ENCODE measurements around the gene COX6B1.
"Not testable (repeated sequence)": the region's sequence is repeated elsewhere in the genome, so short reads cannot be mapped to it uniquely, and the experiment has no call there.

COX6B1 gene

DNA sequence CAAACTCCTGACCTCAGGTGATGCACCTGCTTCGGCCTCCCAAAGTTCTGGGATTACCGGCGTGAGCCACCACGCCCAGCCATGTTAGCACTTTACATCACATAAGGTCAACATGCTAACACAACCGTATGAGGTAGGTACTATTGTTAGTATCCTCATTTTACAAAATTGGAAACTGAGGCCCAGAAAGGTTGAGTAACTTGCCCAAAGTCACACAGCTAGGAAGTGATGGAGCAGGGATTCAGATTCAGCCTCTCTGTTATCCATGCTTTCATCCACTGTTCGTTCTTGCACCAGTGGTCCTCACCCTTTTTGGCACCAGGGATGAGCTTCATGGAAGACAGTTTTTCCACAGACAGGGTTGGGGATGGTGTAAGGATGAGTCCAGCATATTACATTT, 8.6 kb downstream of the COX6B1 start:
- H3K27ac ChIP-seq: no peak overlapping the region
- no peak overlapping the region for H3K4me3 ChIP-seq

DNA sequence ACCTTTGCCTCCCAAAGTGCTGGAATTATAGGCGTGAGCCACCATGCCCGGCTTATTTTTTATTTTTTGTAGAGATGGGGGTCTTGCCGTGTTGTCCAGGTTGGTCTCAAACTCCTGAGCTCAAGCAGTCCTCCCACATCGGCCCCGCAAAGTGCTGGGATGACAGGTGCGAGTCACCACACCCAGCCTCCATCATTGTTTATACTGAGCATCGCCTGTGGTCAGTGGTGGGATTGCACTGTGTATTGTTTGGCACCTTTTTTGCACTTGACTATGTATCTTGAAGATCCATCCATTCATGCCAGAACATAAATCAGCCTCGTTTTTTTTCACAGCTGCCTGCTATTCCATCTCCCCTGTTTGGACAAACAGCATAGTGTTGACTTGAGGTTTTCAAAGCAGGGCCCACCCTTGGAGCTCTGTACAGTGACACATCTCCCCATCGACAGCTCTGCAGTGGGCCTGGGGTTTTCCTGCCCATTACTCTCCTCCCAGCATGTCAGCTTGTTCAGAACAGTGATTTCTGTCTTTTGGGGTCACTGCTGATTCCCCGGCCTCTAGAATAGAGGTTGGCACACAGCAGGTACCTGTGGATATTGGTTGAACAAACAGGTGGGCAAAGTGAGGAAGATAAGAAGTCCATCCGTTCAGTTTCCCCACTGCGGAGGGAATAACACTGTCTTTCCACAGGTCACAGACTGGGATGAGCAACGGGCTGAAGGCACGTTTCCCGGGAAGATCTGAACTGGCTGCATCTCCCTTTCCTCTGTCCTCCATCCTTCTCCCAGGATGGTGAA, 10.0 kb downstream of the COX6B1 start:
- Histone ChIP-seq H3K27ac (no peak overlapping the region), H3K4me3 (no peak overlapping the region)

DNA sequence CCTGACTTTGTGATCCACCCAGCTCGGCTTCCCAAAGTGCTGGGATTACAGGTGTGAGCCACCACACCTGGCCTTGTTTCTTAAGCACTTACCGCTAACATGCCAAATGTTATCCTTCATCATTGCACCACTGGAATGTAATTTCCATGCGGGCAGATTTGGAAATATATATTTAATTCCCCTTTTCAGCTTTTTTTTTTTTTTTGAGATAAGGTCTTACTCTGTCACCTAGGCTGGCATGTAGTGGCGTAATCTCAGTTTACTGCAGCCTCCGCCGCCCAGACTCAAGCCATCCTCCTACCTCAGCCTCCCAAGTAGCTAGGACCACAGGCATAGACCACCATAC, 13.8 kb downstream of the COX6B1 start:
- H3K27ac ChIP-seq: no peak overlapping the region
- H3K4me3 ChIP-seq: no peak overlapping the region

DNA sequence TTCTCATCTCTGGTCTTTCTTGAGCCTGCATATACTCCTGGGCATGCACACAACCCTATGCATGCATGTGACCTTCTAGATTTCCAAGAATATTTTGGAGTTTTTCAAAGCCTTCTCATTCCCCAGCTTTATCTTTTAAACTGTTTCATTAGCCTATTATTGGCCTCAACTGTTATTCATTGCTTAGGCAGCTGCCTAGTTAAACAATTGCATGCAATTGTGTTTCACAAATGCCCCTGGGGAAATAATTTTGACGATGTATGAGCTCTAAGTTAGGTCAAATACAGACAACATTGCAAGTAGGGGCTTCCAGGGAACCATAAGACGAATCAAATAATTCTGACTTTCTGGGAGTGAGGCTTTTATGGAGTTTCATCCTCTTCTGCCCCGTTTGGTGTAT, 15.9 kb downstream of the COX6B1 start:
- no peak overlapping the region for H3K27ac ChIP-seq
- H3K4me3 ChIP-seq: no peak overlapping the region

DNA sequence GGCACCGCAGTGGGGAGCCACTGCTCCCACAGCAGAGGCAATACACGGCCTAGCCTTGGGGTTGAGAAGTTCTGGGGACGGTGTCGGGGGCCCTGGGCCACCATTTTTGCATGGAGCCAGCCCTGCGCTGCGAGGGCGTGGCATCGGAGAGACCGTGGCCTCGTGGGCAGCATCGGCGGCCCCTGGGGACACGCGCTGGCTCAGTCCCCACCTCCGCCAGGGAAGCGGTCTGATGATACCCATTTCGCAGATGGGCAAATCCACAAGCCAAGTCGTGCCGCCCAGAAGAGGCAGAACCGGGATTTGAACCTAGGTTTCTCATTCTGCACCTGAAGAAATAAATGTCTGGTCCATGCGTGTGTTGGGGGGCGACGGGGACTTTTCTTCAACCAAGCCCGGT, 17.0 kb downstream of the COX6B1 start:
- Histone ChIP-seq H3K27ac (no peak overlapping the region), H3K4me3 (no peak overlapping the region)

DNA sequence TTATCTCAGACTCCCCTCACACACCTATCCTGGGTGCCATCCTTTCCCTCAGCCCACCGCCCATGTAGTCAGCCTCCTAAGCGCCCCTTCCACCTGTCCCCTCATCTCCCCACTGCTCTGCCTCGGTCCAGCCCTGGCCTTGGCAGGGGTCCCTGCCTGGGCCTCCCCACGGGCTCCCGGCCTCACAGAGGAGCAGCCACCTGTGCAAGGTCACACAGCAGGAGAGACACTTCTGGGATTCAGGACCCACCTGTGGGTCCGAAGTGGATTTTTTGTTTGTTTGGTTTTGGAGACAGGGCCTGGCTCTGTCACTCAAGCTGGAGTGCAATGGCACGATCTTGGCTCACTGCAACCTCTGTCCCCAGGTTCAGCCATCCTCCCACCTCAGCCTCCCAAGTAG, 17.5 kb downstream of the COX6B1 start:
- Histone ChIP-seq H3K4me3 (no peak overlapping the region), H3K27ac (no peak overlapping the region)

DNA sequence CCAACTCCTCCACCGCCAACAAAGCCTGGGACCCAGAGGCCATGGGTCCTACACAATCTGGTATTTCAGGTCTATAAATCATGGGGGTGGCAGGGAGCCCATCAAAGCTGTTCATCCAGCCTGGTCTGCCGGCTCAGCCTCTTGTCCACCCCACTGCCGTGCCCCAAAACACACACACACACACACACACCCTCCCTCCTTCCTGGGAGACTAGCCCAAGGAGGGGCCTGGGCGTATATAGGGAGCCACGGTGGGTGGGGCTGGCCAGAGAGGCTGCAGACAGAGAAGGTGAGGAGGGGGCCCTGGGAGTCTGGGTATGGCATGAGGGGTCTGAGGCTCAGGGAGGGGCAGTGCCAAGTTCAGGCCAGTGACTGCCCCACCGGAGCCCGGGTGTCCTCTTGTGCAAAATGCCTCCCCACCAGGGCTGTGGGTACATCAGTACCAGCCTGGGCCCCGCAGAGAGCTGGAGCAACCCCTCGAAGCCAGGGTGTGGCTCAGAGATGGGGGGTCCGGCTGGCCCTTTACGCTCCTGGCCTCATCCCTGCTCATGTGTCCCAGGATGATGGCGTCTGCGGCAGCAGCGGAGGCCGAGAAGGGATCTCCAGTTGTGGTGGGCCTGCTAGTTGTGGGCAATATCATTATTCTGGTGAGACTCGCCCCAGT, 18.3 kb downstream of the COX6B1 start, which contains the start of gene UPK1A:
Gene UPK1A, plus strand, starts transcription at position 267 of the 663 bp plus-strand sequence. Its CDS starts 296 bp downstream, at position 563.
- no peak within 1 kb of the TSS for H3K4me3 ChIP-seq
- no peak within 1 kb of the TSS for H3K27ac ChIP-seq

DNA sequence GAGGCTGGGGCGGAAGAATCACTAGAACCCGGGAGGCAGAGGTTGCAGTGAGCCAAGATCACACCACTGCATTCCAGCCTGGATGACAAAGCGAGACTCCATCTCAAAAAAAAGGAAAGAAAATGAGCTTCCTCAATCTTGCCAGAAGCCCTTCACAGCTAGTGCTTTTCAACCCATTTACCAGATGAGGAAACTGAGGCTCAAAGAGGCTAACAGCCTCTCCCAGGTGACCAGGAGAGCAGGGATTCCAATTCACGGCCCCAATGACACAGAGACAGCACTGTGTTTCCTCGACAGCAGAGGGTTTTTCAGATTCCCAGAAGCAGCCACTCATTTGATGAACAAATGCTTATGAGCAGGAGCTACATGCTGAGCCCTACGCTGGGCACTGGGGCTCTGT, 21.4 kb downstream of the COX6B1 start:
- Histone ChIP-seq H3K27ac (no peak overlapping the region), H3K4me3 (no peak overlapping the region)

DNA sequence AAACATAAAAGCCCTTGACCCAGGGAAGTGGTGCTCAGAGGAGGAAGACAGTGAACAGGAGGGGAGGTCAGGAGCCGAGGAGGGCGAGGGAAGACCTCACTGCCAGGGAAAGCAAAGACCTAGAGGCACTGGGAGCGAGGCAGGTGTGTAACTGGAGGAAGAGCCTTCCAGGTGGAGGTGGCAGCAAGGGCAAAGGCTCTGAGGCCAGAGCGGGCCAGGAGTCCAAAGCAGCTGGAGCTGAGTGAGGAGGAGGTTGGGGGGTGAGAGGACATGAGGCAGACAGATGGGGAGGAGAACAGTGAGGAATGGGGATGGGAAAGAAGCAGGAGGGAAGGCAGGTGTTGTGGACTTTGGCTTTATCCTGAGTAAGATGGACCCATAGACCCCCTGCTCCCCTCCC, 21.9 kb downstream of the COX6B1 start:
- H3K4me3 ChIP-seq: no peak overlapping the region
- no peak overlapping the region for H3K27ac ChIP-seq

DNA sequence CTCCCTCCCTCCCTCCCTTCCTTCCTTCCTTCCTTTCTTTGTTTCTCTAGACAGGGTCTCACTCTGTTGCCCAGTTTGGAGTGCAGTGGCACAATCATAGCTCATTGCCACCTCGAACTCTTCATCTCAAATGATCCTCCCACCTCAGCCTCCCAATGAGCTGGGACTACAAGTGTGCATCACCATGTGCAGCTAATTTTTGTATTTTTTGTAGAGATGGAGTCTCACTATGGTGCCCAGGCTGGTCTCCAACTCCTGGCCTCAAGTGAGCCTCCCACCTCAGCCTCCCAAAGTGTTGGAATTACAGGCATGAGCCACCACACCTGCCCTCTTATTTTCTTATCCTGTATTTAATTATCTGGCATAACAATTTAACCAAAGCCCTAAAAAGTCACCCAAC, 22.6 kb downstream of the COX6B1 start:
- no peak overlapping the region for H3K27ac ChIP-seq

DNA sequence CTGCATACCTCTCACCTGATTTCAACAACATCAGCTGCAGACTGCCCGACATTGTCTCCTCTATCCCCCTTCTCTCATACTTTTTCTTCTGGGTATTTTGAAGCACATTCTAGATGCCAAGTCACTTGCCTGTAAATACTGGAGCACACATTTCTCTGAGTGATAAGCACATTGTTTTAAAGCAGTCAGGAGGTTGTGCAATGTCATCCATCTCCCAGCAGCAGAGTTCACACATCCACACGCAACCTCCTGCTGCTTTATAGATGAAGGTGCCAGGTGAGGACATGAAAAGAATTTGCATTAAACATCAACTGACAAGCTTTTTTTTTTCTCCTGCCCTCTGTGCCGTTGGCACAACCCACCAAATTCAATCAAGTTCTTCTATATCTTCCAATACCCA, 23.7 kb downstream of the COX6B1 start:
- no peak overlapping the region for H3K27ac ChIP-seq

More for the DNA sequence above, 22.6 kb downstream of the COX6B1 start:
- no peak overlapping the region for H3K4me3 ChIP-seq

DNA sequence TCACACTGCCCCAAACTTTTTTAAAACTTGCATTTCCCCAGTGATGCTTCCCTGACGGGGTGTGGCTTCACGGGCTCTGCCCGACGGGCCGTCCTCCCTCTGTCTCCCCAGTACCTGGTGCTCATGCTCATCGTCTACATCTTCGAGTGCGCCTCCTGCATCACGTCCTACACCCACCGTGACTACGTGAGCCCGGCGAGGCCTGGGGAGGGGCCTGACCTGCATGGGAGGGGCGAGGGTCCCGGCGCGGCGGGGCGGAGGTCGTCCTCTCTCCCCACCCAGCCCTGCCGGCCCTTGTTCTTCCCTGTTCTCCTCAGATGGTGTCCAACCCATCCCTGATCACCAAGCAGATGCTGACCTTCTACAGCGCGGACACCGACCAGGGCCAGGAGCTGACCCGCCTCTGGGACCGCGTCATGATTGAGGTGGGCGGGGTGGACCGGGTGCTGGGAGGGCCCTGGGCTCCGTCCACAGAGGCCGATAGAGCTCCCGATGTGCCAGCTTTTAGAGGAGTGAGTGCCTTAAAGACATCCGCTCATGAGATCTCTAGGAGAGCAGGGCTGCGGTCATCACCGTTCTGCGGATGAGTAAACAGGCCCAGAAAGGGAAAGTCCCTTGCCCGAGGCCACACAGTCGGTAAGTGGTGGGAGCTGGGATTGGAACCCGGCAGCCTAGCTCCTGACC, 25.1 kb downstream of the COX6B1 start:
- Histone ChIP-seq H3K27ac (no peak overlapping the region), H3K4me3 (peak overlapping the region in 3 of 7 experiments; percentile 12 to 21 (median 20))

More for the DNA sequence above, 23.7 kb downstream of the COX6B1 start:
- no peak overlapping the region for H3K4me3 ChIP-seq

DNA sequence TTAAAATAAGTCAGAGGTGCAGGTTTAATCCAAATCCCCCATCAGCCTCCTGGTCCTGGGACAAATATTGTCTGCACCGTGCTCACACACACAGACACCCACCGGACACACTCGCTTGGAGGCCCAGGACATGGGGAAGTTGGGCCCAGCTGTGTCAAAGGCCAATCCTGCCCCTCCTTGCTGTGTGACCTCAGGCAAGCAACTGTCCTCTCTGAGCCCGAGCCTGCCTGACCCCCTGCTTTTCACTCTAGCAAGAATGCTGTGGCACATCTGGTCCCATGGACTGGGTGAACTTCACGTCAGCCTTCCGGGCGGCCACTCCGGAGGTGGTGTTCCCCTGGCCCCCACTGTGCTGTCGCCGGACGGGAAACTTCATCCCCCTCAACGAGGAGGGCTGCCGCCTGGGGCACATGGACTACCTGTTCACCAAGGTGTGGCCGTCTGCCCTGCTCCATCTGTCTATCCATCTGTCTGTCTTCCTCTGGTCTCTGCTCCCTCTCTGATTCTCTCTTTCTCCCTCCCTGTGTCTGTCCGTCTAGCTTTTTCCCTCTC, 27.5 kb downstream of the COX6B1 start:
- Histone ChIP-seq H3K4me3 (no peak overlapping the region), H3K27ac (no peak overlapping the region)

DNA sequence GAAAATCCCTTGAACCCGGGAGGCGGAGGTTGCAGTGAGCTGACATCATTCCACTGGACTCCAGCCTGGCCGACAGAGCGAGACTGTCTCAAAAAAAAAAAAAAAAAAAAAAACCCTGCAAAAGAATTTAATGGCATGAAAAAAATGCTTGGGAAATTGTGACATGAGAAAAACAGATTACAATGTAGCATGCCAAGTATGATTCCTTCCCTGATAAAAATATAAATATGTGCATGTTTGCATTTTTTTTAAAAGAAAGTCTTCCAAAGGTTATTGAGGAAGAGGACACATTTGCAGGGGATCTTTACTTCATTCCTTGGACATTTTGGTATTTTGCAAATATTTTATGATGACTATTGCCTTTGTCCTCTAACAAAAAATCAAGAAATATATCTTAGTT, 41.7 kb downstream of the COX6B1 start:
- Histone ChIP-seq H3K27ac (no peak overlapping the region), H3K4me3 (no peak overlapping the region)

DNA sequence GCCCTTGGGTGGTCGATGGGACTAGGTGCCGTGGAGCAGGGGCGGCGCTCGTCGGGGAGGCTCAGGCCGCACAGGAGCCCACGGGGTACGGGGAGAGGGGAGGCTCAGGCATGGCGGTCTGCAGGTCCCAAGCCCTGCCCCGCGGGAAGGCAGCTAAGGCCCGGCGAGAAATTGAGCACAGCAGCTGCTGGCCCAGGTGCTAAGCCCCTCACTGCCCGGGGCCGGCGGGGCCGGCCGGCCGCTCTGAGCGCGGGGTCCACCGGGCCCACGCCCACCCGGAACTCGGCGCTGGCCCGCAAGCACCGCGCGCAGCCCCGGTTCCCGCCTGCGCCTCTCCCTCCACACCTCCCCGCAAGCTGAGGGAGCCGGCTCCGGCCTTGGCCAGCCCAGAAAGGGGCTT, 43.0 kb downstream of the COX6B1 start:
- H3K27ac ChIP-seq, H3K4me3 ChIP-seq: not testable (repeated sequence)

DNA sequence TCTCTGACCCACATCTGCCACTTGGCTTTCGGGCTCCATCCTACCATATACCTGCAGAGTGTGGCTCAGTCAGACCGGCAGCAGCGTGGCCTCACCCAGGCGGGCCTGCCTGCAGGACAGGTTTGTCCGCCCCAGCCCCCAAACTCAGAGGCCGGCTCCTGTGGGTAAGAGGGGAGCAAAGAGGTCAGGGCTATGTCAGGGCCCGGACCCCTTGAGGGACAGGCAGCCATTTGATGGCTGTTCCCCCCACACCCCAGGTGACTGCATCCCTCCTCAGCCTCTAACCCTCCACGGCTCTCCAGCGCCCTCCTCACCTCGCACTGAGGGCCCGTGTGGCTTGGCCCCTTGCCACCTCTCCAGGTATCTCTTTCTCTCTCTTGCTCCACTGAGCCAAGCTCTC, 43.9 kb downstream of the COX6B1 start:
- Histone ChIP-seq H3K27ac (no peak overlapping the region), H3K4me3 (no peak overlapping the region)

DNA sequence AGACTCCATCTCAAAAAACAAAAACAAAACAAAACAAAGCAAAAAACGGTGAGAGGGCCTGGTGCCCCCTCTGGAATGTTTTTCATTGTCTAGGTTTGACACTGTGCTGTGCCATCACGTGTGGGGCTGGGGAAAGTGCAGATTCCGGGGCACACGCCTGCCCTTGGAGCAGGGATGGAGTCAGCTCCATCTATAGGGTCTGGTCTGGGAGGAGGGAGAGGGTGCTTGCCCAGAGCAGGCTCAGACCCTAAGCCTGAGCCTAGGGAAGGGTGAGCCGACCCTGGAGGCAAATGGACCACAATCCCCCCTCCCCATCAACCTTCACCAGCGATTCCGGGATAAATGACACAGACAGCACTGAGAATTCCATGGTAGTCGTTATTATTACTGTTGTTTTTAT, 45.3 kb downstream of the COX6B1 start:
- no peak overlapping the region for H3K4me3 ChIP-seq
- no peak overlapping the region for H3K27ac ChIP-seq

DNA sequence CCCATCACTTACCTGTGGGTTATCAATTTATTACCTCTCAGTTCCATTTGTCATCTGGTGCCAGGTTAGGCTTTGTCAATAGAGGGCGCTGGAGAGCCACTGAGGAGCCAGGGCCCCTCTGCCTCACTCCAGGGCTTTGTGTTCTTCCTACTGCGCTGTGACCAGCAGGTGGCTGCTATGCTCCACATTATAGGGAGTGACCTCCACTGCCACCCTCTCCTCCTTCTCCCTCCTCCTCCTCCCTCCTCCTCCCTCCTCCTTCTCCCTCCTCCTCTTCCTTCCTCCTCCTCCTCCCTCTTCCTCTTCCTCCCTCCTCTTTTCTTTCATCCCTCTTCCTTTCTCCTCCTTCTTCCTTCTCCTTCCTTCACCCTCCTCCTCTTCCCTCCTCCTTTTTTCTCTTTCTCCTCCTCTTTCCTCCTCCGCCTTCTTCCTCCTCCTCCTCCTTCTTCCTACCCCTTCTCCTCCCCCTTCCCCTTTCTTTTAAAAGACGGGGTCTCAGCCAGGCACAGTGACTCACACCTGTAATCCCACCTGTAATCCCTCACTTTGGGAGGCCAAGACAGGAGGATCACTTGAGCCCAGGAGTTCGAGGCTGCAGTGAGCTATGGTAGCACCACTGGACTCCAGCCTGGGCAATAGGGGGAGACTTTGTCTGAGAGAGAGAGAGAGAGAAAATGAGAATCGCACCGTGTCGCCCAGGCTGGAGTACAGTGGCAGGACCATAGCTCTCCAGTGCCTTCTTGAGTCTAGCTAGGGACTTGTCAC, 45.9 kb downstream of the COX6B1 start:
- no peak overlapping the region for H3K4me3 ChIP-seq
- no peak overlapping the region for H3K27ac ChIP-seq

DNA sequence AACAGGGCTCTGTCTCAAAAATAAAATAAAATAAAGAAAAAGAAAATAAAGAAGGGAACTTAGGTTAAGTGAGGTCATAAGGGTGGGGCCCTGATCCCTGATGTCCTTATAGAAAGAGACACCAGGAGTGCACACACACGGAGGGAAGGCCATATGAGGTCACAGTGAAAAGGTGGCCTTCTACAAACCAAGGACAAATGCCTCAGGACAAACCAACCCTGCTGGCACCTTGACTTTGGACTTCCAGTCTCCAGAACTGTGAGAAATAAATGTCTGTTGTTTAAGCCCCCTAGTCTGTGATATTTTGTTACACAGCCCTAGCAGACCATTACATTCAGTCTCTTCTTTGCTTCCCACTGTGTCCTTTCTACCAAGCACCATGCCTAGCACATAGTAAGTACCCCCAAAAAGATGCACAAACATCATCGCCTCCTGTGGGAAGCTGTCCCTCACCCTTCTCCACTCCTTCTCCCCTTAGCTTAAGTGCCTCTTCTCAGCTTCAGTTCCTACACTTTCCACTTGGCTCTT, 47.8 kb downstream of the COX6B1 start:
- no peak overlapping the region for H3K4me3 ChIP-seq
- no peak overlapping the region for H3K27ac ChIP-seq

DNA sequence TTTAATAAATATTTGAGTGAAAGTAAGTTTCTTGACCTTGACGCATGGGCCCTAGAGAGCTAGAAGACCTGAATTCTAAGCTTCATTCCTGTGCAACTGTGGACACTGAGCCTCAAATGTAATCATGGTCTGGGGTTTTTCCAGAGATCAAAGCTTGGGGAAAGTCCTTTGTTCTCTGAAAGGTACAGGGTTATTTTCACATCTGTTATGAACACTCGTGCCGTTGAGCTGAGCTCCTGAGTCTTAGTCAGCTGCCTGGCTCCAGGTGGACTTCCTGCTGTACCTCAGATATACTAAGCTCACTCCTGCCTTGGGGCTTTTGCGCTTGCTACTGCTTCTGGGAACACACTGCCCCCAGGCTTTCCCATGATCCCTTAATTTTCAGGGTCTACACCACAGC, 48.7 kb downstream of the COX6B1 start:
- H3K27ac ChIP-seq: no peak overlapping the region
- H3K4me3 ChIP-seq: peak overlapping the region in 1 of 7 experiments; percentile 2
